ENCODE results near the gene SMC5.
A peak's percentile ranks its signal among the peaks of the same experiment; 100 is the strongest.

SMC5 gene

GRCh38 chr9:70258692-70259511, at the start of gene SMC5:
SMC5 (plus strand) TSS chr9:70258978; CDS start chr9:70259079, 101 bp downstream.
- peak; percentile 69 for DNase-seq (ENCODE audit: low read depth)
- peak within 1 kb of the TSS; percentile 79 for H3K4me3 ChIP-seq (ENCODE audit: low read depth, low read length)
- TF ChIP-seq CTCF (IDR thresholded peaks at IDR 0.05; ENCODE audit: control insufficient read depth, extremely low read depth, insufficient read depth) = no peak

DNA sequence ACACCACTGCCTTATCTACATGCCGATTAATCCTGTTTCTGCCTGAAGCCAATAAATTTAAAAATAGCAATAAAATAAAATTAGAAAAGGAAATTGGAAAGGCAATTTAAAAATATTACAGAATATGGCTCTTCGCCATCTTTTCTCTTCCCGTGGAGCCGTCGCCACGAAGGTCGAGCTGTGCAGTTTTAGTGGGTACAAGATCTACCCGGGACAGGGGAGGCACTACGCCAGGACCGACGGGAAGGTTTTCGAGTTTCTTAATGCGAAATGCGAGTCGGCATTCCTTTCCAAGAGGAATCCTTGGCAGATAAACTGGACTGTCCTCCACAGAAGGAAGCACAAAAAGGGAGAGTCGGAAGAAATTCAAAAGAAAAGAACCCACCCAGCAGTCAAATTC, 41.7 kb upstream of the SMC5 start:
- DNase-seq (ENCODE audit: low read depth) = no peak
- no peak for TF ChIP-seq CTCF (IDR thresholded peaks at IDR 0.05; ENCODE audit: control insufficient read depth, extremely low read depth, insufficient read depth)

GRCh38 chr9:70218767-70219166, 40.0 kb upstream of the SMC5 start:
- no peak for DNase-seq (ENCODE audit: low read depth)
- no peak for TF ChIP-seq CTCF (IDR thresholded peaks at IDR 0.05; ENCODE audit: control insufficient read depth, extremely low read depth, insufficient read depth)
- H3K4me3 ChIP-seq (ENCODE audit: low read depth, low read length) = no peak overlapping the region

More for the DNA sequence above, 41.7 kb upstream of the SMC5 start:
- H3K4me3 ChIP-seq (ENCODE audit: low read depth, low read length) = no peak overlapping the region

DNA sequence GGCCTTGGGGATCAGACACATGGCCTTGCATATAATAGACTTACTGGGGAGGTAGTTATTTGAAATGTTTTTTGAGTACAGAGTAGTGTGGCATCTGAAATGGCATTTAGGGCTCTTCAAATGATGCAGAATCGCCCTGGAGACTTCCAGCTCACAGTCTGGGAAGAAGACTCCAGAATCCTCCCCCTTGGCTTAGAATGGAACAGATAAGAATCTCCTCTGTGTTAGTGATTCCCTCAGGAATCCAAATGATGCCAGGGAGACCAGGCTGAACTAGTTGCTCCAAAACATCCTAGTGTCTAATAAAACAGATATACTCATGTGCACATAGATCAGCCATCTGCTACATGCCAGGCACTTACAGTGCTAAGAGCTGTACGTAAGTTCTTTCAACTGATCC, 38.6 kb upstream of the SMC5 start:
- no peak for TF ChIP-seq CTCF (IDR thresholded peaks at IDR 0.05; ENCODE audit: control insufficient read depth, extremely low read depth, insufficient read depth)
- H3K4me3 ChIP-seq (ENCODE audit: low read depth, low read length) = no peak overlapping the region
- peak; percentile 17 for DNase-seq (ENCODE audit: low read depth)

DNA sequence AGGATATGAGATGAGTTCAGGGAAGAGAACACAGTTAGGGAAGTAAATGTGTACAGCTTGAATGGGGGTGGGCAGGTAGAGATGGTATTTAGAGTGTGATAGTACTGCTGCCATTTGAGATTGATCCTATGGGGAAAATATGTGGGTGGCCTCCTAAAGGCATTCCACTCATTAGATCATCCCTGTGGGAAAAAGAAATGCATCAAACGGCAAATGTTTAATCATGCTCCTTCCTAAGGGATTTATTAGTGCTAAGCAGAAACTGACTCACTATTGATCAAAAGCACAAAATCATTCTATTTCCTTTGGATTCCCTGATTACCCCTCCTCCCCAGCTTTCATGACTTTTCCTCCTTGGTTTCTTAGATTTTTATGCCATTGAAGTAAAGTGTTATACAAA, 36.4 kb upstream of the SMC5 start:
- no peak overlapping the region for H3K4me3 ChIP-seq (ENCODE audit: low read depth, low read length)
- DNase-seq (ENCODE audit: low read depth) = no peak
- no peak for TF ChIP-seq CTCF (IDR thresholded peaks at IDR 0.05; ENCODE audit: control insufficient read depth, extremely low read depth, insufficient read depth)

GRCh38 chr9:70228118-70228517, 30.7 kb upstream of the SMC5 start:
- no peak for TF ChIP-seq CTCF (IDR thresholded peaks at IDR 0.05; ENCODE audit: control insufficient read depth, extremely low read depth, insufficient read depth)
- H3K4me3 ChIP-seq (ENCODE audit: low read depth, low read length) = no peak overlapping the region
- no peak for DNase-seq (ENCODE audit: low read depth)

DNA sequence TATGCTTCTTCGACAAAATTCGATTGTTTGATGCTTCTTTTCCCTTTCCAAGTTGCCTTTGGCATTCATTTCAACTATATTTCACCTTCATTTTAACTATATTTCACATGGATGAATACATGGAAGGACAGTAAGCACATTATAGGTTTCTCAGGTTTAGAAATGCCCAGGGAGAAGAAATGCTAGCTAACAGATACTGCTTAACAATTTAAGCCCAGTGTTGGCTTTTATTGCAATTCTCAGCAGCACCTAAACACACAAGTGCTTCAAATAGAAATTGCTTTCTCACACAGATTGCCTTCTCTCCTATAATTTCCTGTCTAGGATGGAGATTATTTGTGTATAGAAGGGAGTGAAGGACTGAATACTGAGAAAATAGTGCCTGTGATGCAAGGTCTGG, 30.2 kb upstream of the SMC5 start:
- TF ChIP-seq CTCF (IDR thresholded peaks at IDR 0.05; ENCODE audit: control insufficient read depth, extremely low read depth, insufficient read depth) = no peak
- no peak for DNase-seq (ENCODE audit: low read depth)
- no peak overlapping the region for H3K4me3 ChIP-seq (ENCODE audit: low read depth, low read length)
